PFSK-1 (cell line): ENCODE measurements around the gene AP4M1.

Source experiments
- FOXP2 ChIP-seq: optimal IDR thresholded peaks from 2 replicates; pipeline ENCODE3; 2011; ENCODE audit warnings: borderline replicate concordance, control low read depth, inconsistent platforms; ENCODE audit not compliant: insufficient read depth; ENCODE audit errors: extremely low read length, extremely low read depth
- POLR2AphosphoS5 ChIP-seq: IDR thresholded peaks from 2 replicates; pipeline ENCODE4 v1.6.1; 2012; ENCODE audit warnings: low read depth, mild to moderate bottlenecking, control low read depth, low read length, moderate library complexity
- REST ChIP-seq, 2 experiments: IDR thresholded peaks; 2 replicates each; pipeline versions ENCODE4 v1.6.1 to v1.8.0; 2011 to 2012; ENCODE audit warnings: low read depth in 2 of 2, low read length in 2 of 2, control low read depth in 1 of 2, inconsistent platforms in 1 of 2, mild to moderate bottlenecking in 1 of 2, moderate library complexity in 1 of 2; ENCODE audit not compliant: insufficient read depth in 1 of 2
- SIN3A ChIP-seq: IDR thresholded peaks from 2 replicates; pipeline ENCODE4 v1.6.1; 2012; ENCODE audit warnings: mild to moderate bottlenecking, low read length, moderate library complexity, borderline replicate concordance; ENCODE audit not compliant: insufficient read depth
- TAF1 ChIP-seq: IDR thresholded peaks from 2 replicates; pipeline ENCODE4 v1.6.1; 2012; ENCODE audit warnings: low read length, control low read depth, borderline replicate concordance; ENCODE audit not compliant: insufficient read depth

AP4M1 gene

GRCh38 chr7:100102950-100103840, 1.8 kb downstream of the AP4M1 start:
- TF ChIP-seq TAF1, result no peak
- TF ChIP-seq FOXP2, result no peak
- TF ChIP-seq SIN3A, result no peak
- TF ChIP-seq POLR2AphosphoS5, result no peak
- TF ChIP-seq REST (IDR thresholded peaks at IDR 0.05; ENCODE audit: insufficient read depth in 1 of 2, low read depth in 2 of 2, low read length in 2 of 2), result no peak

- TF ChIP-seq FOXP2 (no peak), REST (IDR thresholded peaks at IDR 0.05; ENCODE audit: insufficient read depth in 1 of 2, low read depth in 2 of 2, low read length in 2 of 2) (no peak), POLR2AphosphoS5 (no peak)
These were observed 4.1 kb downstream of the AP4M1 start for GRCh38 chr7:100105534-100105933.

GRCh38 chr7:100106633-100107032, 5.2 kb downstream of the AP4M1 start:
- no peak for TF ChIP-seq POLR2AphosphoS5

- no peak for TF ChIP-seq FOXP2
- TF ChIP-seq SIN3A, result no peak
- no peak for TF ChIP-seq POLR2AphosphoS5
- TF ChIP-seq TAF1, result no peak
These were observed 5.8 kb downstream of the AP4M1 start for GRCh38 chr7:100107125-100107737.

GRCh38 chr7:100107890-100108289, 6.4 kb downstream of the AP4M1 start:
- TF ChIP-seq REST (IDR thresholded peaks at IDR 0.05; ENCODE audit: insufficient read depth in 1 of 2, low read depth in 2 of 2, low read length in 2 of 2), result no peak
- no peak for TF ChIP-seq SIN3A
- no peak for TF ChIP-seq TAF1

GRCh38 chr7:100109521-100110163, 8.2 kb downstream of the AP4M1 start:
- no peak for TF ChIP-seq TAF1
- no peak for TF ChIP-seq POLR2AphosphoS5
- TF ChIP-seq SIN3A, result no peak
- no peak for TF ChIP-seq REST (IDR thresholded peaks at IDR 0.05; ENCODE audit: insufficient read depth in 1 of 2, low read depth in 2 of 2, low read length in 2 of 2)
- TF ChIP-seq FOXP2, result no peak
